Urothelium cell line (cell line): ENCODE data around the gene SRPK1.

Experiments used
- DNase-seq: peaks from one replicate; pipeline ENCODE4 v3.0.0; 2011; ENCODE audit warnings: low spot score, mixed read lengths
- FAIRE-seq: peaks from 2 replicates; lab custom pipeline; 2011; peaks lifted over from hg19 to GRCh38; lab: Jason Lieb, UNC

The SRPK1 gene

DNA sequence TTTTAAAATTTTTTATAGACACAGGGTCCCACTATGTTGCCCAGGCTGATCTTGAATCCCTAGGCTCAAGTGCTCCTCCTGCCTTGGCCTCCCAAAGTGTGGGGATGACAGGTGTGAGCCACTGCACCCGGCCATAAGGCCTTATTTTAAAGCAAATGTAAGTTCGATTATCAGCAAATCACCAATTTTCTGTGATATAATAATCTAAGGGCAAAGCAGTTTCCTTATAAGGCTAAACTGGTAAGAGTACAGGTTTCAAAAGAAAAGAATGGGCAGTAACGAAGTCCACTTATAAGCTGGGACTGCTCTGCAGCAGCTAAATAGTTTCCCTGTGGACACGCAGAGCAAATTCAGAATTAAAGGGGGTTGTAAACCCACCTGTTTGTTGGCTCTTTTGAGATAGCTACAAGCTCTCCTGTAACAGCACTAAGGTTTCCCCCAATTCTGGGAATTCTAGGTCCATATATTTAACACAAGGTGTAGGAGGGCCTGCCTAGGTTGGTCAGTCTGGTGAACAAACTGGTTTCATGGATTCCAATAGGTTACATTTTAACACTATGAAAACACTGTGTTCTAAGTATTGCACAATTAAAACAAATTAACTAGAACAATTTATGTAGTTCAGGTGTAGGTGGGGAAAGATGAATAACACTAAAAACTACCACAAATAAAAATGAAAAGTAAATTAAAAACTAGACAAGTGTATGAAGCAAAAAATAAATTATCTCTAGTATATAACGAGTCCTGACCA, 89.5 kb downstream of the SRPK1 start:
- FAIRE-seq (no peak), DNase-seq (no peak)

DNA sequence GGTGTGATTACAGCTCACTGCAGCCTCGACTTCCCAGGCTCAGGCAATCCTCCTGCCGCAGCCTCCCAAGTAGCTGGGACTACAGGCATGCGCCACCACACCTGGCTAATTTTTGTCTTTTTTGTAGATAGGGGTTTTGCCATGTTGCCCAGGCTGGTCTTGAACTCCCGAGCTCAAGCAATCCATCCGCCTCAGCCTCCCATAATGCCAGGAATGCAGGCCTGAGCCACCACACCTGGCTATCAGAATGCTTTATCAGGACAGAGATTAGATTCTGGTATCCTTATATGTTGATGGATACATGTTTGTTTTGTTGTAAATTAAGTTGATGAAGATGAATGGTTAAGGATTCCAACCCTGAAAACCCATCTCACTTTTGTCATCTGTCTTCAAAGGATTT, 91.6 kb downstream of the SRPK1 start:
- FAIRE-seq (no peak), DNase-seq (no peak)

DNA sequence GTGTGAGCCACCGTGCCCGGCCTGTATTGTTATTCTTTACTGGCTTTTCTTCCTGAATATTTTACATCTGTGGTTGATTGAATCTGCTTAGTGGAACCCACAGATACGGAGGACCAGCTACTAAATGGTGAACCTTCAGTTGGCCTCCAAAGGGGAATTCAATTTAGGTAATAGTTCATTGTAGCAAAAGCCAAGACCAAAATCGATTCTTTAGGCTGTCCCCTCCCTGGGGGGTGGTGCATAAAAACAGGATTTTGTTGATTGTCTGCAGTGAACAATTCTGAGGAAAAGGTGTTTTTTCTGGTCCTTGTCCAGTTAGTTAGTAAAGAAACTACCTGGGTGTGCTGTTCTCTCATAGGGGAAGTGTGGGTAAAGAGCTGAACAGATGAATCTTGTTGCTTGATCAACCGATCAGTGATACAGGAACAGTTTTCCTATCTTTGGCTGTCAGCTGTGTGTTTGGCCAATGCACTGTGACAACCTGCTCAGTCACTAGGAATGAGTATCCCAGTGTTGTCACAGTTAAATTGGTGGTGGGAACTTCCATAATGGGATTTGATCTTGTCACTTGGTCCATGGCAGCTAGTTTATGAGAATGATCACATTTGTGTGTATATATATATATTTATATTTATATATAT, 96.2 kb downstream of the SRPK1 start:
- DNase-seq = no peak
- FAIRE-seq = no peak

DNA sequence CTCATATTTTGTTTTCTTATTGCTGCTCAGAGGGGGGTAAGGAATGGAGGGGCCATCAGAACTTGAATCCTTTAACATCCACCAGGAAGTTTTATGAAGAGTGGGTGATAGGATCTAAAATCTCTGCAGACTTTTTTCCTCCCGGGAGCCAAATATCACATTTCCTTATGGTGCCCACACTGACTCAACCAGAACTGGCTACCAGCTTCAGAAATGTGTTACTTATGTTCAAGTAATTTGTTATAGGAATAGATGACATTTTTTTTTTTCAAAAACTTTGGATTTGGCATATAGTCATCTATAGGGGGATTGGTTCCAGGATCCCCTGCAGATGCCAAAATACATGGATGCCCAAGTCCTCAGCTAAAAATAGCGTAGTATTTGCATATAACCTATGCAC, 97.3 kb downstream of the SRPK1 start:
- FAIRE-seq = no peak
- no peak for DNase-seq

DNA sequence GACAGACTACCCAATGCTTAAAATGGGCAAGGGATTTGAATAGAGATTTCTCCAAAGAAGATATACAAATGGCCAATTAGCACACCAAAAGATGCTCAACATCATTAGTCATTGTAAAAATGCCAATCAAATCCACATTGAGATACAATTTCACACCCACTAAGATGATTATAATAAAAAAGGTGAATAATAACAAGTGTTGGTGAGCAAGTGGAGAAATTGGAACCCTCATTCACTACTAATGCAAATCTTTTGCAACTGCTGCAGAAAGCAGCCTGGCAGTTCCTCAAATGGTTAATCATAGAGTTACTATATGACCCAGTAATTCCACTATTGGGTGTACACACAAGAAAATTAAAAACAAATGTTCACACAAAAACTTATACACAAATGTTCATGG, 103.4 kb downstream of the SRPK1 start:
- no peak for FAIRE-seq
- no peak for DNase-seq

DNA sequence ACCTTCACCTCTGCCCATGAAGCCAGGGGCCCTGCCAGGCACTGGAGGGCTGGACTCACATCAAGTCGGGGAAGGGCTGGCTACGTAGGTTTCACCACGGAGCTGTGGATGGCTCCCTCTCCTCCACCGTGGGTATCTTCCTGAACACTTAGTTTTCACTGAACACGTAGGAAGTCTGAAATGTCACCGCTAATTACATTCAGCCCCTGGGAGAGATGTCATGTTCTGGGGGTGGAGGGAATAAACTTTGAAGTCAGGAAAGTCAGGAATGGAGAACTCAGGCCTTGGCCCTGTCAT, 109.3 kb downstream of the SRPK1 start:
- no peak for FAIRE-seq
- DNase-seq = no peak

DNA sequence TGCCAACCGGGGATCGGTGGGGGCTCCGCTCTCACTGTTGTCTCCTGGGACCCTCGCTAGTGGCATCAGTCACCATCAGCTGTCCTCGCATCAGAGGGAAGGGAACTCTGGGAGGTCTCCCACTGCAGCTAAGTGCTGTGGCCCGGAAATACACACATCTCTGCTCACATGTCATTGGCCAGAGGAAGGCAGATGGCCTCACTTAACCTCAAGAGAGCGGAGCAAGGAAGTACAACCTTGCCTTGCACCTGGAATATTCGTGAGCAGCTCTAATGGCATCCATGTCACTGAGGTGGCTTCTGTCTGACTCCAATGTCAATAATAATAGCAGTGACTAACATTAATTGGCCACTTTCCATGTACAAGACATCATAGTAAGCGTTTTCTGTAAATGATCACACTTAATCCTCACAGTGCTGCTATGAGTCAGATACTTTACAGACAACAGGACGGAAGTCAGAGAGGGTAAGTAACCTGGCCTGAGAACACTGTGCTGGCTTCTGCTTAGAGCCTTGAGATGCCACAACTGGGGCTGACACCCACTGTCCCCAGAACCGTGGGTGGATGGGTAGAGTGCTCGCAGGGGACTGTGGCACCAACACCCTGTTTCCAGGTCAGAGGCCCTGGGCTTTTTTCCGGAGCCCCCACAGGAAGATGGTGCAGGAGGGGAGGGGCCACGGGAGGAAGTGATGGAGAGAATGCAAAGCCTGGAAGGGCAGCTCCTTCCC, 109.8 kb downstream of the SRPK1 start:
- DNase-seq = peak; percentile 67
- FAIRE-seq = peak; percentile 67

DNA sequence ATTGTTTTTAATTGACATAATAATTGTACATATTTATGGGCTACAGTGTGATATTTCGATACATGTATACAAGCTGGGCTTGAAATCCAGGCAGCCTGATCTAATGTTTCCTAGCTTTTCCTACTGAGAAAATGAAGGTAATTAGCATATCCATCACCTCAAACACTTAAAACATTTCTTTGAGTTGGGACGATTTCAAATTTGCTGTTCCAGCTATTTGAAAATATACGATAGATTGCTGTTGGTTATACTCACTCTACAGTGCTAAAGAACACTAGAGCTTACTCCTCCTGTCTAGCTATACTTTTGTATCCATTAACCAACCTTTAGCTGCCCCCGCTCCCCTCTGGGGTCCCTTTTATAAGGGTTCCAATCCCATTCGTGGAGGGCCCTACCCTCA, 111.1 kb downstream of the SRPK1 start:
- FAIRE-seq (no peak), DNase-seq (no peak)

DNA sequence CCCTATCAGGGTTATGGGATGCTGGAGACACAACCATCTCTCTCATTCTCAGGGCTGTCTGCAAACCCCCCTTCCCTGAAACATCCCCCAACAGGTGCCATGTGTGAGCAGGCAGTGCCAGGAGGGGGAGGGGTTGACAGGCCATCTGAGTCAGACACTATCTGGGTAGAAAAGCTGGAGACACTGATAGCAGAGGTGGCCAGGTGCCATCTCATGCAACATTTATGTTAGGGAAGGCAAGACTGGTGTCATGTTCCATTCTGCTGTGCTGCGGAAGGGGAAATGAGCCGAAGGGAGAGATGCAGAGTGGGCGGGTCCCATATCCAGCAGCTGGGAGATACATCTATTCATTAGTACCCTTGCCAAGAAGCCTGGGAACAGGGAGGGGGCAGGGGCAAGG, 112.2 kb downstream of the SRPK1 start:
- no peak for FAIRE-seq
- no peak for DNase-seq

DNA sequence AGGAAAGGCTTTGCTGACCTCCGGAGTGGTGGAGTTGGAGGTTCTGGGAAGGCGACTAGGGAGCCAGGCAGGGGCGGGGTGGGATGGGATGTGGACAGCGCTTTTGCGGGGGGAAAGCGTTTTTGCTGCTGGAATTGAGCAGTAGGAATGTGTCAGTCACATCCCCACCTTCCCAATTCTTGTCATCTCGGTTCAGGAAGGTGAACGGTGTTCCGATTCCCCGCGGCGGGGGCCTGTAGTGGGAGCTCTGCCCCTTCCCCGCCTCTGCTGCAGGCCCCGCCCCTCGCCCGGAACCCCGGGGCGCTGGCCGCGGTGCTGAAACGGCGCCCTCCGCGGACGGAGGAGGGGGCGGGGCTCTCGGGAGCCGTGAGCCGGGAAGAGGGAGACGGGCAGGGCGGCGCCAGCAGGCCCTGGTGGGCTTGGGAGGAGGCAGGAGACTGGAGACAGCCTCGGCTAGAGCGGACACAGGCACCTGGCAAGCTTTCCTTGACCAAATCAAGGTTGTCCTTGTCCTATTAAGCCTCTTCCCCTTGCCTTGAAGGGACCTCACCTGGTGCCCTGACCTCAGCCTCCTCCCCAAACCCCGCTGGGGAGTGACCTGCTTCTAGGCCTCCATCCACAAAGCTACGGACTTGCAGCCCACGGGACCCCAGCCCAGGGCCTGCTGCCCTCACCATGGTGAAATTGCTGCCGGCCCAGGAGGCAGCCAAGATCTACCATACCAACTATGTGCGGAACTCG, 115.7 kb downstream of the SRPK1 start, which contains the start of gene LHFPL5:
LHFPL5 (plus strand) TSS at position 357 of the 741 bp plus-strand sequence; CDS start at position 676, 319 bp downstream.
- no peak for FAIRE-seq
- DNase-seq = peak; percentile 91

DNA sequence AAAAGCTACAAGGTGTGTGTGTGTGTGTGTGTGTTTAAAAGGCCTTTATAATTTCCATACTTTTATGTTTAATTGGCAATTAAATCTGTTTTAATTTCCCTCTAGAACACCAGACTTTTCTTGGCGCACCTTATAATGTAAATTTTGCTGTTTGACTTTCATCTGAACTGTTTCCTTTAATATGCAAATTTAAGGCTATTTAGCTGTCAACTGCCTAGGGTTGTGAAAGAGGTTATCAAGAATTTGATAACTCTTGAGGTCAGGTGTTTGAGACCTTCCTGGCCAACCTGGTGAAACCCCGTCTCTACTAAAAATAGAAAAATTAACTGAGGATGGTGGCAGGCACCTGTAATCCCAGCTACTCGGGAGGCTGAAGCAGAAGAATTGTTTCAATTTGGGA, 119.8 kb downstream of the SRPK1 start:
- no peak for FAIRE-seq

DNA sequence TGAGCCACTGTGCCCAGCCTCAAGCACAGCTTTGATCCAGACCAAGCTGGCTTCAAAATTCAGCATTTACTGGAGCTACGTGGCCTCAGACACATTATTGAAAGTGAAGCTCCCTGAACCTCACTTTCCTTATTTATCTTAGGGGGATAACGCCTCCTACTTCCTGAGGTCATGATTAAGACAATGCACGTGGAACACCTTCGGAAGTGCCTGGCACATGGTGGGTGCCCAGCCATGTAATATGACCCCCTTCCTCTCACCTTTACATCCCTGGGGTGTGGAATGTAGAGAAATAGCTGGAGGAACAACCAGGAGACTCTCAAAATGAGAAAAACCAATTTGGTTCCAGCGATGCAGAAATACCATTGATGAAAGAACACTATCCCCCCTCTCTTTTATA, 122.2 kb downstream of the SRPK1 start:
- DNase-seq (no peak), FAIRE-seq (no peak)

More for the DNA sequence above, 119.8 kb downstream of the SRPK1 start:
- DNase-seq = no peak

DNA sequence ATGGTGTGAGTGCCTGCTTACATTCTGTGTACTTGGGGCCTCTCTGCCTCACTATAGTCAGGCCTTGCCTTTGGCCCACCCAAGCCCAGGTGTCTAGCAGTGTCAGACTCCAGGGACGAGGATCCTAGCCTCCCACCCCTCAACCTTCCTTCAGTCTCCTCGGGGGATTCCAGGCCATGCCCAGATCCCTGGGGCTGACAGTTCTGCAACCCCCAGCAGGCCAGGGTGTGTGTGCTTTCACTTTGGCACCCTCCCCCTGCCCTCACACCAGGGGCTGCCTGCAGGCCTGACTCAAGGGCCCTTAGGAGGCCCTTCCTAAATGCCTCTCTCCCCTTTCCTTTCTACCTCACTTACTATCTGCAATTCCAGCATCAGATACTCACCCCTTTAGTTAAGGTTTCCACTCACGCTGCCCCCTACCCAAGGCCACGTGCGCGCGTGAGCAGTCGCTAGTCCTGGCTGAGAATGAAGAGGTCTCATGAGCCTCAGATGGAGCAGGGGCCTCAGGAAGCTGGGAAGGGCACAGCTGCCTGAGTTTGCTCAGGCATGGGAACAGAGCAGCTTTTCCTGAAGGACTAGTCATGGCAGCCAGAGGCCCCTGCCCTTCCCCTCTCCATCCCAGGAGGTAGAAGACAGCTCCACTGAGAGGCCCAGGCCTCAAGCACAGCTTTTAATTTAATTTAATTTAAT, 122.9 kb downstream of the SRPK1 start:
- FAIRE-seq (peak; percentile 72), DNase-seq (no peak)

DNA sequence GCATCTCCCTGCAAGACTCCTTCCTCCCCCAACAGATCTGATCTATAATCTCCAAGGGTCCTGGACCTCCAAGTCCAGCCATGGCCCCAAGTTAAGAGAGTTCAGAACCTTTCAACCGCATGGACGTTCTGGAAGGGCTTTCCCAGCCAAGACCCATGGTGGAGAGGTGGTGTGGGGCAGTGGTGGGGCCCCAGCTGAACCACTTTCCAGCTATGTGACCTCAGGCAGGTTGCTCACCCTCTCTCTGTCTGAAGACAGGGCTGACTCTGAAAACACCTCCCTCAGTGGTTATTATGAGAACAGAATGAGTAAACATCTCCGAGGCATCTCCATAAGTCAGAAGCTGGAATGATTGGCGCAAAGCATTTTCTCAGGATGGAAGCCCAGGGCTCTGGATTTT, 124.7 kb downstream of the SRPK1 start:
- FAIRE-seq (no peak), DNase-seq (no peak)

DNA sequence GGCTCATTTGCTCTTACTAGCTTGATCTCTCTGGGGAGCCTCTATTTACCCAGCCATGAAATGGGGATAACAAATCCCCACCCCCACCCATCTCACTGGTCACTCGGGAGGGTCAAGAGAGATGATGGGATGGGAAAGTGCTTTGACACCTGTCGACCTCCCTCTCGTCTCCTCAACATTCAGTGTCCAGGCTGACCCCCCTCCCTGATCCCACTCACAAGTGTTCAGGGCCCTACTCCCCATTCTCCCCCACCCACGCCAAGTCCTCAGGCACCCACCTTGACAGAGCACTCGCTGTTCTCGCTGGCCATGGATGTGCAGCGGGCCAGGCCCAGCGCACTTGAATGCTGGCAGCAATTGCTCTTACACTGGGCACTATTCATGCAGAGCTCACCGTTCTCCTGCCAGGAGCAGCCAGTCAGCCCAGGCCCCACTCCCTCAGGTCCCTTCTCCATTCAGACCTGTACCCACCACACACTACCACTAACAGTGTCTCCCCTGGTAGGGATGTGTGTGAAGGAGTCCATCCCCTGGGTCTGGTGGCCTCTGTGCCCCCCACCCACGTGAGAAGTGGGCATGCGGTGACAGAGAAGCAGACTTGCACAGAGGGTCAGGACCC, 125.3 kb downstream of the SRPK1 start:
- peak; percentile 72 for FAIRE-seq
- no peak for DNase-seq

DNA sequence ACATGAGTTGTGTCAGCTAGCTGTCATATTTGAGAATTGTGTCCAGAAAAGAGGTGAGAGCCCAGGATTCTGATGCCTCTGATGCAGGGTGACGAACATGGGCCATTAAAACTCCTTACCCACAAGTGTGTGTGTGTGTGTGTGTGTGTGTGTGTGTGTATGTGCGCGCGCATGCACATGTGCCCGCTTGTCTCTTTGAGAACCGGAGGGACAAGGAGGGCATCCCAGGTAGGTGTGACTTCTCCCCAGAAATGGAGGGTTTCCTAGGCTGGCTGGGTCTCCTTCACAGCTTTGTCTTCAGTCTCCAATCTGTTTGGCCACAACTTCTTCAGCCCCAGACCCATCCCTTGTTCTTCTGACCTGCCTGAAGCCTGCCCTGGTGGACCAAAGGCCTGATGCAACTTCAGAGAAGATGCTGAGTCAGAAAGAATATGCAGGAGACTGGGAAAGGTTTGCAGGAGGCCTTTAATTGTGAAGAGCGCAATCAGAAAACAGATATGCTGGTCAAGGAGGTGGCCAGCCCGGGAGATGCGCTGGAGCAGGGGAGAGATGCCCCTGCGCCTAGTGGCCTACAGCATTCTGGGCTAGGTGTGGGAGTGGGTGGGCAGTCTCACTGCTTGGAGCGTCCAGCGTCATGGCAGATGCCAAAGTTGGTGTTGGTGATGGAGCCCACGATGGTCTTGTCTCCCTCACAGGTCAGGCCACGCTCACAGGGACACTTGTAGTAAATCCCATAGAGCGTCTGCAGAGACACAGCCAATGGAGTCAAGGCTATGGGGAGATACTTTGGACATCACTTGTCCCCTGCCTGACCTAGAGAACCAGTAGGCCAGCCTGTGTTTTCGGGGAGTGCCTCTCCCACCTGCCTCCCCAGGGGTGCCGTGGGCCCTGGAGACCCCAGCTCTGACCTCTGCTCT, 126.1 kb downstream of the SRPK1 start:
- no peak for DNase-seq
- FAIRE-seq = peak; percentile 79

DNA sequence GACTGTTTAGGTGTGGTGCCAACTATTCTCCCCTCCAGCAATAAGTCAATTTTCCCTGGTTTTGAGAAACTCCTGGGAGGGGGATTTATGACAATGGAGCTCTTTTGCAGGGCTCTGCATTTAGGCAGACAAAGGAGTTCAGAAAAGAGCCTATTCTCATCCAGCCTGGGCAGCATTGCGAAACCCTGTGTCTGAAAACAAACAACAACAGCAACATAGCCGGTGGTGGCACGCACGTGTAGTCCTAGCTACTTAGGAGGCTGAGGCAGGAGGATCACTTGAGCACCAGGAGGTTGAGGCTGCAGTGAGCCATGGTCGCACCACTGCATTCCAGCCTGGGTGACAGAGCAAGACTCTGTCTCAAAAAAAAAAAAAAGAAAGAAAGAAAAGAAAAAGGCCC, 130.2 kb downstream of the SRPK1 start:
- no peak for DNase-seq
- FAIRE-seq = no peak

DNA sequence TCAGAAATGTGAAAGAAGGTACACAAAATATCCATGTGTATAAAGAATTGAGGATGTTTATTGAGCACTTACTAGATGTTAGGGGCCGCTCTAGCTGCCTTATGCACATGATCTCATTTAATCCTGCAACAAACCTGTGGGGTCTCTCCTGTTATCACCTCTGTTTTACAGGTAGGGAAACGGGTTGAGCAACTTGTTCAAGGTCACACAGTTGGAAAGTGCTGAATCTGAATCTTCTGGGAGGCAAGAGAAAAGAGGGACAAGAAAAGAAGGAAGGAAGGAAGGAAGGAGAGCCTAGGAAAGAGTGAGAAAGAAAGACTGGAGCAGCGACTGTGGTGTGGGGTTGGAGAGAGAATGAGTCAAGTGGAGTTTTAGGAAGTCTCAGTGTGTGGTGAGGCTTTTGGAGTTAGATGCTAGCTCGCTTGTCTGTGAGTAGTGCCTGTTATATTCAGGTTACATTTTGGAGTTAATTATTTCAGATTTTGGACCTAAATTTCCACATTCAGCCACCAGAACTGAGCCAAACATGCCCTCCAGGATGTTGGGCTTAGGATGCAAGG, 132.4 kb downstream of the SRPK1 start:
- no peak for FAIRE-seq

More for the DNA sequence above, 132.4 kb downstream of the SRPK1 start:
- no peak for DNase-seq
